GM12878 (cell line): ENCODE data around the gene NDST3. TPM values are rescaled to one million over a fixed set of nuclear protein-coding genes. Genes with fewer than 3 reads are reported as not detected.

Source experiments
- ATAC-seq: fragments of 200-7000 bp; cut with Tn5 transposase; 3 replicates; pipeline ENCODE4 v1.9.1; 2020; ENCODE audit warnings: mild to moderate bottlenecking, moderate library complexity
- BruUV-seq: library from RNA; stranded (reverse); fragments of 400-500 nt; replicated peaks from 2 replicates; lab custom pipeline; 2021; lab: Mats Ljungman, UMichigan
- CTCF ChIA-PET: fragments of 300-600 bp; sonication (Branson Sonifier 250); formaldehyde crosslinking; extraction: SDS; loops from one replicate; lab custom pipeline; 2021; ENCODE audit warnings: inconsistent platforms; lab: Yijun Ruan, JAX
- POLR2A ChIA-PET: fragments of 350-600 bp; formaldehyde crosslinking; extraction: SDS; loops from one replicate; lab custom pipeline; 2021; ENCODE audit warnings: inconsistent platforms; lab: Charles Lee
- RAD21 ChIA-PET: fragments of 300-600 bp; sonication (Branson Sonifier 250); formaldehyde crosslinking; loops from one replicate; lab custom pipeline; 2023; ENCODE audit warnings: antibody characterized with exemption; ENCODE audit not compliant: unreplicated experiment; lab: Charles Lee
- SMC1A ChIA-PET: fragments of 300-600 bp; sonication (Branson Sonifier 250); formaldehyde crosslinking; loops from one replicate; lab custom pipeline; 2023; ENCODE audit not compliant: unreplicated experiment, uncharacterized antibody; lab: Charles Lee
- DNase-seq: peaks from one replicate; pipeline ENCODE4 v3.0.0-alpha.2; 2011; ENCODE audit warnings: low read depth, low spot score
- FAIRE-seq: peaks from 3 replicates; lab custom pipeline; 2011; peaks lifted over from hg19 to GRCh38; lab: Jason Lieb, UNC
- H2AFZ ChIP-seq: 2 replicates; pipeline ENCODE4 v1.6.0; 2011; ENCODE audit warnings: low read depth, low read length, control low read depth; ENCODE audit not compliant: control insufficient read depth
- H3K27ac ChIP-seq: 2 replicates; pipeline ENCODE4 v1.5.1; 2011; ENCODE audit warnings: control low read depth; ENCODE audit not compliant: control insufficient read depth, insufficient read depth
- H3K27me3 ChIP-seq, 2 experiments: replicated peaks in 1 of 2; 2 replicates each; pipeline versions ENCODE4 v1.6.0 to v1.6.1; 2011; ENCODE audit warnings: low read length in 1 of 2; ENCODE audit not compliant: control insufficient read depth in 2 of 2, insufficient read depth in 2 of 2
- H3K36me3 ChIP-seq, 2 experiments: 2 replicates each; pipeline ENCODE4 v1.5.1; 2011; ENCODE audit warnings: low read length in 1 of 2; ENCODE audit not compliant: control insufficient read depth in 2 of 2, insufficient read depth in 2 of 2
- H3K4me1 ChIP-seq: 2 replicates; pipeline ENCODE4 v1.6.1; 2011; ENCODE audit warnings: mild to moderate bottlenecking, low read length, moderate library complexity, mixed read lengths; ENCODE audit not compliant: control insufficient read depth, insufficient read depth
- H3K4me2 ChIP-seq: 2 replicates; pipeline ENCODE4 v1.6.0; 2011; ENCODE audit warnings: control low read depth; ENCODE audit not compliant: control insufficient read depth, insufficient read depth
- H3K4me3 ChIP-seq: fragments of 200-600 bp; sonication (generic); 2 replicates; pipeline ENCODE4 v1.5.1; 2016
- H3K79me2 ChIP-seq: 2 replicates; pipeline ENCODE4 v1.6.0; 2011; ENCODE audit warnings: low read length; ENCODE audit not compliant: control insufficient read depth, insufficient read depth
- H3K9ac ChIP-seq: 2 replicates; pipeline ENCODE4 v1.8.0; 2011; ENCODE audit warnings: low read length, control low read depth, mixed read lengths; ENCODE audit not compliant: control insufficient read depth, insufficient read depth
- H3K9me3 ChIP-seq: replicated peaks from 3 replicates; pipeline ENCODE4 v1.5.1; 2011; ENCODE audit warnings: mild to moderate bottlenecking, low read length; ENCODE audit not compliant: control insufficient read depth, insufficient read depth
- H4K20me1 ChIP-seq: 2 replicates; pipeline ENCODE4 v1.6.0; 2011; ENCODE audit not compliant: control insufficient read depth, insufficient read depth
- ASH2L ChIP-seq: fragments of 300-600, 200-600 bp; sonication (generic); IDR thresholded peaks from 2 replicates; pipeline ENCODE4 v1.6.1; 2017; ENCODE audit warnings: low read depth, mild to moderate bottlenecking, borderline replicate concordance
- BCL11A ChIP-seq: IDR thresholded peaks from 2 replicates; pipeline ENCODE4 v1.6.1; 2011; ENCODE audit warnings: low read depth, low read length
- BHLHE40 ChIP-seq, 2 experiments: fragments of 450-650 bp in 1 of 2; IDR thresholded peaks; 2 replicates each; pipeline ENCODE4 v1.6.1; 2011 to 2017; ENCODE audit warnings: low read depth in 2 of 2, borderline replicate concordance in 1 of 2, improper control_type of control experiment in 1 of 2, low read length in 1 of 2, mild to moderate bottlenecking in 1 of 2
- CBFB ChIP-seq: IDR thresholded peaks from 2 replicates; pipeline ENCODE4 v1.6.1; 2016; ENCODE audit warnings: antibody characterized with exemption, low read depth
- DPF2 ChIP-seq: fragments of 450-650 bp; IDR thresholded peaks from 2 replicates; pipeline ENCODE4 v1.6.1; 2017; ENCODE audit warnings: mild to moderate bottlenecking
- ETV6 ChIP-seq, 2 experiments: fragments of 450-650 bp in 1 of 2; IDR thresholded peaks in 1 of 2; conservative IDR thresholded peaks in 1 of 2; 2 replicates each; pipeline ENCODE4 v1.6.1; 2014; ENCODE audit warnings: antibody characterized with exemption in 1 of 2, borderline replicate concordance in 1 of 2, low read depth in 1 of 2, mild to moderate bottlenecking in 1 of 2, moderate library complexity in 1 of 2
- GABPA ChIP-seq: IDR thresholded peaks from 2 replicates; pipeline ENCODE4 v1.6.1; 2014; ENCODE audit warnings: antibody characterized with exemption, low read depth, mild to moderate bottlenecking, inconsistent platforms
- POLR2AphosphoS5 ChIP-seq: IDR thresholded peaks from 2 replicates; pipeline ENCODE4 v1.6.1; 2011; ENCODE audit warnings: mild to moderate bottlenecking, low read length, inconsistent platforms
- in situ Hi-C: fragments of 300-500 bp; cut with MboI; formaldehyde crosslinking; loops from 9 replicates; pipeline ENCODE4 v1.14.3; 2018; ENCODE audit warnings: mixed read lengths
- intact Hi-C: fragments of 100-400 bp; cut with micrococcal nuclease; formaldehyde crosslinking; loops from one replicate; pipeline ENCODE4 v1.14.2; 2022; ENCODE audit not compliant: unreplicated experiment
- polyA plus RNA-seq, 11 experiments: library from polyadenylated mRNA; depleted of rRNA in 4 of 11; unstranded in 6 of 11; stranded (reverse) in 5 of 11; fragments of >200 nt; fragmentation: Nextera tagmentation in 4 of 11; fragmentation: Illumina TruSeq in 1 of 11; extraction: Ambion mirVana in 4 of 11; extraction: Trizol in 1 of 11; gene quantifications; 1 replicate in 1 of 11; 2 replicates in 10 of 11; pipeline versions ENCODE4 v1.2.1 to v1.2.3, GENCODE V29; 2011 to 2016; ENCODE audit warnings: inconsistent platforms in 2 of 11, missing spikeins in 2 of 11, low read depth in 1 of 11
- total RNA-seq, 4 experiments: library from RNA; depleted of rRNA in 3 of 4; stranded (reverse); fragments of >200 nt in 3 of 4; fragmentation: Illumina TruSeq in 1 of 4; extraction: Trizol in 1 of 4; gene quantifications; 2 replicates each; pipeline versions ENCODE4 v1.2.1 to v1.2.3, GENCODE V29; 2013 to 2021
- TF ChIP-seq, protein P1 (sequence below): IDR thresholded peaks from 2 replicates; pipeline ENCODE4 v1.6.1; 2011; ENCODE audit warnings: borderline replicate concordance, low read depth, mild to moderate bottlenecking, moderate library complexity, low read length; ENCODE audit not compliant: insufficient read depth, poor library complexity, severe bottlenecking
- TF ChIP-seq, protein P2 (sequence below): fragments of 450-650 bp; IDR thresholded peaks from 2 replicates; pipeline ENCODE4 v1.6.1; 2018; ENCODE audit warnings: mild to moderate bottlenecking, low read depth, moderate library complexity; ENCODE audit not compliant: partially characterized antibody

The NDST3 gene
- total and polyA plus RNA-seq, 10 of the 15 experiments (the other 5 are each of a cell fraction or from before 2014, with no cell fraction given): 0.03 TPM; not detected in 8

DNA sequence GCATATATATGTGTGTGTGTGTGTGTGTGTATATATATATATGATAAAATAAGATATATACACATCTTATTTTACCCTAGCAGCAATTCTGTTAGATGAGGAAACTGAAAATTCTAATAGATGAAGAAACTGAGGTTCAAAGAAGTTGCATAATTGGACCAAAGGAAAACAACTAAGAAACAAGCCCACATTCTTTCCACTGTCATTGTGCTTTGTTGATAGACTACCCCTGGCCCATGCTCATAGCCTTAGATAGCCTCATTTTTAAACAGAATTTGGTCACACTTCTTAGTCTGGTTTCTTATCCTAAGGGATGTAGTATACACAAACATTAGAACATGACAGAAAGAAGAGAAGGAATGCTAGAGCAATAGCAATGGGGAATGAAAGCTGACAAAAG lies 138.8 kb downstream of the NDST3 start:
- H3K36me3 ChIP-seq: no peaks in the 10 kb centered on the region
- ATAC-seq (no peak), FAIRE-seq (no peak), DNase-seq (no peak)
- in situ Hi-C loops: no loop called here
- H3K4me1 ChIP-seq: no peaks in the 10 kb centered on the region
- ChIA-PET CTCF (no interaction called here), RAD21 (no interaction called here), POLR2A (no interaction called here), SMC1A (no interaction called here)
- H3K9me3 ChIP-seq: no peaks in the 10 kb centered on the region
- H3K4me2 ChIP-seq: no peak overlapping the region
- no peaks in the 10 kb centered on the region for H3K79me2 ChIP-seq
- no peak overlapping the region for H2AFZ ChIP-seq
- no peaks in the 10 kb centered on the region for H3K27me3 ChIP-seq
- intact Hi-C loops: no loop called here
- no peak overlapping the region for H3K27ac ChIP-seq
- H4K20me1 ChIP-seq: no peaks in the 10 kb centered on the region
- TF ChIP-seq, protein P1, sequence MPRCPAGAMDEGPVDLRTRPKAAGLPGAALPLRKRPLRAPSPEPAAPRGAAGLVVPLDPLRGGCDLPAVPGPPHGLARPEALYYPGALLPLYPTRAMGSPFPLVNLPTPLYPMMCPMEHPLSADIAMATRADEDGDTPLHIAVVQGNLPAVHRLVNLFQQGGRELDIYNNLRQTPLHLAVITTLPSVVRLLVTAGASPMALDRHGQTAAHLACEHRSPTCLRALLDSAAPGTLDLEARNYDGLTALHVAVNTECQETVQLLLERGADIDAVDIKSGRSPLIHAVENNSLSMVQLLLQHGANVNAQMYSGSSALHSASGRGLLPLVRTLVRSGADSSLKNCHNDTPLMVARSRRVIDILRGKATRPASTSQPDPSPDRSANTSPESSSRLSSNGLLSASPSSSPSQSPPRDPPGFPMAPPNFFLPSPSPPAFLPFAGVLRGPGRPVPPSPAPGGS: no peak
- no peak for TF ChIP-seq BCL11A
- no peak for TF ChIP-seq DPF2
- no peak for TF ChIP-seq BHLHE40 (IDR thresholded peaks at IDR 0.05; ENCODE audit: borderline replicate concordance in 1 of 2, low read depth in 2 of 2, low read length in 1 of 2)
- TF ChIP-seq GABPA: no peak
- TF ChIP-seq CBFB: no peak
- TF ChIP-seq ASH2L: no peak
- TF ChIP-seq POLR2AphosphoS5: no peak
- TF ChIP-seq ETV6 (conservative IDR thresholded peaks at IDR 0.05 in 1 of 2, IDR thresholded peaks at IDR 0.05 in 1 of 2; ENCODE audit: borderline replicate concordance in 1 of 2, low read depth in 1 of 2): no peak
- TF ChIP-seq, protein P2, sequence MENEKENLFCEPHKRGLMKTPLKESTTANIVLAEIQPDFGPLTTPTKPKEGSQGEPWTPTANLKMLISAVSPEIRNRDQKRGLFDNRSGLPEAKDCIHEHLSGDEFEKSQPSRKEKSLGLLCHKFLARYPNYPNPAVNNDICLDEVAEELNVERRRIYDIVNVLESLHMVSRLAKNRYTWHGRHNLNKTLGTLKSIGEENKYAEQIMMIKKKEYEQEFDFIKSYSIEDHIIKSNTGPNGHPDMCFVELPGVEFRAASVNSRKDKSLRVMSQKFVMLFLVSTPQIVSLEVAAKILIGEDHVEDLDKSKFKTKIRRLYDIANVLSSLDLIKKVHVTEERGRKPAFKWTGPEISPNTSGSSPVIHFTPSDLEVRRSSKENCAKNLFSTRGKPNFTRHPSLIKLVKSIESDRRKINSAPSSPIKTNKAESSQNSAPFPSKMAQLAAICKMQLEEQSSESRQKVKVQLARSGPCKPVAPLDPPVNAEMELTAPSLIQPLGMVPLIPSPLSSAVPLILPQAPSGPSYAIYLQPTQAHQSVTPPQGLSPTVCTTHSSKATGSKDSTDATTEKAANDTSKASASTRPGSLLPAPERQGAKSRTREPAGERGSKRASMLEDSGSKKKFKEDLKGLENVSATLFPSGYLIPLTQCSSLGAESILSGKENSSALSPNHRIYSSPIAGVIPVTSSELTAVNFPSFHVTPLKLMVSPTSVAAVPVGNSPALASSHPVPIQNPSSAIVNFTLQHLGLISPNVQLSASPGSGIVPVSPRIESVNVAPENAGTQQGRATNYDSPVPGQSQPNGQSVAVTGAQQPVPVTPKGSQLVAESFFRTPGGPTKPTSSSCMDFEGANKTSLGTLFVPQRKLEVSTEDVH: no peak
- H3K9ac ChIP-seq: no peak overlapping the region
- H3K4me3 ChIP-seq: no peak overlapping the region
- BruUV-seq: no TSS peak
